Fibroblast of skin of left biceps (primary cell): ENCODE measurements around the gene NUP93.
"Not testable (repeated sequence)": the region's sequence is repeated elsewhere in the genome, so short reads cannot be mapped to it uniquely, and the experiment has no call there.

Experiments used
- DNase-seq, 2 experiments: peaks; one replicate each; pipeline ENCODE4 v3.0.0-alpha.2; 2013; ENCODE audit warnings: low read depth in 2 of 2

The NUP93 gene

GRCh38 chr16:56709443-56710040, 20.4 kb upstream of the NUP93 start:
- no peak for DNase-seq

GRCh38 chr16:56710181-56710737, 19.7 kb upstream of the NUP93 start:
- no peak for DNase-seq

GRCh38 chr16:56711862-56712261, 18.1 kb upstream of the NUP93 start:
- no peak for DNase-seq

- DNase-seq, result no peak
Measured at GRCh38 chr16:56713794-56714193, 16.1 kb upstream of the NUP93 start.

- DNase-seq, result no peak
Measured at GRCh38 chr16:56715126-56715525, 14.8 kb upstream of the NUP93 start.

- DNase-seq, result no peak
Measured at GRCh38 chr16:56716761-56717160, 13.2 kb upstream of the NUP93 start.

GRCh38 chr16:56717532-56717931, 12.4 kb upstream of the NUP93 start:
- not testable (repeated sequence) for DNase-seq

GRCh38 chr16:56722200-56722842, 7.6 kb upstream of the NUP93 start:
- no peak for DNase-seq

GRCh38 chr16:56724191-56724590, 5.7 kb upstream of the NUP93 start:
- no peak for DNase-seq

GRCh38 chr16:56726283-56726682, 3.6 kb upstream of the NUP93 start:
- no peak for DNase-seq

- DNase-seq, result no peak
Measured at GRCh38 chr16:56726926-56727325, 3.0 kb upstream of the NUP93 start.

- DNase-seq, result no peak
Measured at GRCh38 chr16:56728027-56728426, 1.9 kb upstream of the NUP93 start.

- no peak for DNase-seq
Measured at GRCh38 chr16:56728980-56729734, 772 bp upstream of the NUP93 start.

GRCh38 chr16:56732366-56732765, 2.4 kb downstream of the NUP93 start:
- no peak for DNase-seq

GRCh38 chr16:56732832-56733231, 2.9 kb downstream of the NUP93 start:
- DNase-seq, result no peak

- no peak for DNase-seq
Measured at GRCh38 chr16:56734429-56734828, 4.5 kb downstream of the NUP93 start.

- DNase-seq, result no peak
Measured at GRCh38 chr16:56736476-56736875, 6.5 kb downstream of the NUP93 start.

GRCh38 chr16:56737539-56737938, 7.6 kb downstream of the NUP93 start:
- no peak for DNase-seq

GRCh38 chr16:56738221-56738620, 8.3 kb downstream of the NUP93 start:
- DNase-seq, result no peak

GRCh38 chr16:56739378-56739777, 9.4 kb downstream of the NUP93 start:
- DNase-seq, result not testable (repeated sequence)

GRCh38 chr16:56741399-56741798, 11.5 kb downstream of the NUP93 start:
- no peak for DNase-seq
